C4-2B (cell line): Measurements from ENCODE around the gene LYRM4.
"Not testable (repeated sequence)": the region's sequence is repeated elsewhere in the genome, so short reads cannot be mapped to it uniquely, and the experiment has no call there.

ENCODE experiments used
- H3K27ac ChIP-seq: fragments of 450-650 bp; 2 replicates; pipeline ENCODE4 v1.5.1; 2017
- ZFX ChIP-seq: fragments of 450-650 bp; IDR thresholded peaks from 2 replicates; pipeline ENCODE4 v1.6.1; 2017
- TF ChIP-seq, protein P1 (sequence below): fragments of 450-650 bp; conservative IDR thresholded peaks from 2 replicates; pipeline ENCODE4 v1.5.1; 2017; ENCODE audit warnings: mild to moderate bottlenecking

LYRM4 gene

DNA sequence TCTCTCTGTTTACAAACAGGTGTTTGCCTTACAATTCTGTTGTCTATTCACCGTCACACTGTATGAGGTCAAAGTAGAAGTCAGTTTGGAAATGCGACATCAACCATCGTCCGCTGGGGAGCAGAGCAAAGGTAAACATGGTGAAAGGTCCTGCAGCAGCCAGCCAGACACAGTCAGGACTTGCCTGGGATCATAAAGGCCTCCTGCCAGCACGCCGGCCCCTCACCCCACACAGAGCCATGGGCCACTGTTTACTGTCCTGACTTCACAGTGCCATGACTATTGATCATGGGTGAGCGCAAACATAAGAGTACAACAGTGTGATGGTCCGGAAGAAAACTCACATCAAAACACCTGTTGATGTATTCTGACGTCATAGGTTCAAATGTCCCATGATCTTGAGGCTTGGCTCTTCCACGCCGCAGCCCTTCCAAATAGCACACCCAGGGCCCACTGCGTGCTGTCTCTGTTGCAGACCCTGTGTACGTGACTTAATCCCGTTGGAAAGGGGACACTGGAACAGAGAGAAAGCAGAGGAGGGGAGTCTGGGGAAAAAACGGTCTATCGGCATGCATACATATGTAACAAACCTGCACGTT lies 192.5 kb downstream of the LYRM4 start:
- no peak overlapping the region for H3K27ac ChIP-seq
- TF ChIP-seq, protein P1, sequence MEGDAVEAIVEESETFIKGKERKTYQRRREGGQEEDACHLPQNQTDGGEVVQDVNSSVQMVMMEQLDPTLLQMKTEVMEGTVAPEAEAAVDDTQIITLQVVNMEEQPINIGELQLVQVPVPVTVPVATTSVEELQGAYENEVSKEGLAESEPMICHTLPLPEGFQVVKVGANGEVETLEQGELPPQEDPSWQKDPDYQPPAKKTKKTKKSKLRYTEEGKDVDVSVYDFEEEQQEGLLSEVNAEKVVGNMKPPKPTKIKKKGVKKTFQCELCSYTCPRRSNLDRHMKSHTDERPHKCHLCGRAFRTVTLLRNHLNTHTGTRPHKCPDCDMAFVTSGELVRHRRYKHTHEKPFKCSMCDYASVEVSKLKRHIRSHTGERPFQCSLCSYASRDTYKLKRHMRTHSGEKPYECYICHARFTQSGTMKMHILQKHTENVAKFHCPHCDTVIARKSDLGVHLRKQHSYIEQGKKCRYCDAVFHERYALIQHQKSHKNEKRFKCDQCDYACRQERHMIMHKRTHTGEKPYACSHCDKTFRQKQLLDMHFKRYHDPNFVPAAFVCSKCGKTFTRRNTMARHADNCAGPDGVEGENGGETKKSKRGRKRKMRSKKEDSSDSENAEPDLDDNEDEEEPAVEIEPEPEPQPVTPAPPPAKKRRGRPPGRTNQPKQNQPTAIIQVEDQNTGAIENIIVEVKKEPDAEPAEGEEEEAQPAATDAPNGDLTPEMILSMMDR: no peak
- TF ChIP-seq ZFX: no peak

DNA sequence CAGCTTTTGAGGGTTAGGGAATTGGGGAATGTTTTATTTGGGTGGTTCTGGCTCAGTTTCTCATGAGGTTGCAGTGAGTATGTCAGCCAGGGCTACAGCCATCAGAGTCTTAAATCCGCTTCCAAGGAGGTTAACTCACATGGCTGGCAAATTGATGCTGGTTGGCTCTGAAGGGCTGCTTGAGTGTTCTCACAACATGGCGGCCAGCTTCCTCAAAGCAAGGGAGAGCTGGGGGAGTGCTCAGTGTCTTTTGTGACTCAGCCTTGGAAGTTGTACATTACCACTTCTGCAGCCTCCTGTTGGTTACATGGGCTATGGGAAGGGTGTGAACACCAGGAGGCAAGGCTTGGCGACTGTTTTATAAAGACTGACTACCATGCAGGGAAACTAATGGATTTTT lies 193.4 kb downstream of the LYRM4 start:
- H3K27ac ChIP-seq: no peak overlapping the region
- no peak for TF ChIP-seq ZFX
- TF ChIP-seq, protein P1: no peak

DNA sequence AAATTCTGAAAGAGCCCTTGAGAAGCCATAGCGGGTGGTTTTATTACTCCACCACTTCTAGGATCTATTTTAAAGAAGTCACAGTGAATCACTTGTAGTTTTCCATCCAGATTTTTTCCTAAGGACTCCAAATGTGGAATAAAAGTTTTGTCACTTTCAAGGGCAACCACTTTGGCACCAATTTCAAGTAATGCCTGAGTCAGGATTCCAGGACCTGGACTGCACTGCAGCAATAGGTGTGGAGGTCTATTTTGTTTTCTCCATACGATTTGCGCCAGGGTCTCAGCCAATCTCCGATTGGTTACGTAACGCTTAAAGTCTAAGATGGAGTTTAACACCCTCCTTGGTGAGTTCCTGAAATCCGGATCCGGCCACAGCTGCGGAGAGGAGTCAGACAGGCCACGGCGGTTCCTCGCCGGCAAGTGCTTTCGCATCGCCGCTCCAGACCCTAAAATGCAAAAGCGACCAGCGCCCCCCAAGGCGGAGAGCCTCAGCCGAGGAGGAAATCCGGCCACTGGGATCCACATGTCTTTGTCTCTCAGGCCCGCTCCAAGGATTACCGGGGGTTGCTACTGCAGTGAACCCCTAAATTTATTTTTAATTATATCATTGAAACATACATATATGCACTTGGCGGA lies 194.2 kb downstream of the LYRM4 start:
- no peak for TF ChIP-seq ZFX
- TF ChIP-seq, protein P1: no peak
- no peak overlapping the region for H3K27ac ChIP-seq

DNA sequence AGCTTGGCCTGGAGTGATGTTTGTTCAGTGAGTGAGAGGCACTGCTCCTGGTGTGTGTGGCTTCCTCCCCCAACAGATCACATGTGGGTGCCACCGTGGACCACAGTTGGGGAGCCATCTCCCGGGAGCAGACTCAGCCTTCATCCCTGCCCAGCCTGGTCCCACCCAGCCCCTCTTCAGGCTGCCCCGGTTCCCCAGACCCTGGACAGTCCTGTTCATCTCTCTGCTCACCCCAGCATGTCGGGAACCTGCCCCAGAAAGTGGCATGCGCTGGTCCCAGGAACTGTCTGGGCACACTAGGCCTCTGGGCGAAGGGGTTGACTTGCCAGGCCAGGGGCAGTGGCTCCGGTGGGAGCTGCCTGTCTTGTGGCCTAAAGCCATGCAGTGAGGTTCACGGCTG lies 197.1 kb downstream of the LYRM4 start:
- no peak overlapping the region for H3K27ac ChIP-seq
- TF ChIP-seq ZFX: no peak
- TF ChIP-seq, protein P1: no peak

DNA sequence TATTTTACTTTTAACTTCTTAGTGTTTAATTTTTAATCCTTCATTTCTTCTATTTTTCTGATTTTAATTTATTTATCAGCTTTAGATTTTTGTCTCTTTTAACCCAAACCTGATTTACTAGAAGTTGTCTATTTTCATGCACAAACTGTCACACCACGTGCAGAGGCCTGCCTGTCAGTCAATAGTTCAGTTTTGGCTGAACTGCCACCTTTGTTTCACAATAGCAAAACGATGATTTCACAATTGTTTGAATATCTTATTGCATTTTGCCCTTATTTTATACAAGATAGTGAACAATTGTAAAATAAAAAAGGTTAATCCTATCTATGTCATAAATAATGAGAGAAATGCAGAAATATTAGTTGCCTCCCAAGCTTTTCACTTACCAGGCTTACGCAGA lies 199.6 kb downstream of the LYRM4 start:
- no peak overlapping the region for H3K27ac ChIP-seq
- TF ChIP-seq ZFX: no peak
- TF ChIP-seq, protein P1: no peak

DNA sequence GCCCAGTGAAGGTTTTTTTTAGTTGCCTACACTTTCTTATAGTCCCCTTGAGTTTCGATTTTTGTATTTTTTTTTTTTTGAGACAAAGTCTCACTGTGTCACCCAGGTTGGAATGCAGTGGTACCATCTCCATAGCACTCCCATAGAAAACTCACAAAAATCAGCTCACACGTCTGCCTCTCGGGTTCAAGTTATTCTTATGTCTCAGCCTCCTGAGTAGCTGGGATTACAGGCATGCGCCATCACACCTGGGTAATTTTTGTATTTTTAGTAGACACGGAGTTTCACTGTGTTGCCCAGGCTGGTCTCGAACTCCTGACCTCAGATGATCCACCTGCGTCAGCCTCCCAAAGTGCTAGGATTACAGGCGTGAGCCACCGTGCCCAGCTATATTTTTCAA lies 200.3 kb downstream of the LYRM4 start:
- H3K27ac ChIP-seq: not testable (repeated sequence)

DNA sequence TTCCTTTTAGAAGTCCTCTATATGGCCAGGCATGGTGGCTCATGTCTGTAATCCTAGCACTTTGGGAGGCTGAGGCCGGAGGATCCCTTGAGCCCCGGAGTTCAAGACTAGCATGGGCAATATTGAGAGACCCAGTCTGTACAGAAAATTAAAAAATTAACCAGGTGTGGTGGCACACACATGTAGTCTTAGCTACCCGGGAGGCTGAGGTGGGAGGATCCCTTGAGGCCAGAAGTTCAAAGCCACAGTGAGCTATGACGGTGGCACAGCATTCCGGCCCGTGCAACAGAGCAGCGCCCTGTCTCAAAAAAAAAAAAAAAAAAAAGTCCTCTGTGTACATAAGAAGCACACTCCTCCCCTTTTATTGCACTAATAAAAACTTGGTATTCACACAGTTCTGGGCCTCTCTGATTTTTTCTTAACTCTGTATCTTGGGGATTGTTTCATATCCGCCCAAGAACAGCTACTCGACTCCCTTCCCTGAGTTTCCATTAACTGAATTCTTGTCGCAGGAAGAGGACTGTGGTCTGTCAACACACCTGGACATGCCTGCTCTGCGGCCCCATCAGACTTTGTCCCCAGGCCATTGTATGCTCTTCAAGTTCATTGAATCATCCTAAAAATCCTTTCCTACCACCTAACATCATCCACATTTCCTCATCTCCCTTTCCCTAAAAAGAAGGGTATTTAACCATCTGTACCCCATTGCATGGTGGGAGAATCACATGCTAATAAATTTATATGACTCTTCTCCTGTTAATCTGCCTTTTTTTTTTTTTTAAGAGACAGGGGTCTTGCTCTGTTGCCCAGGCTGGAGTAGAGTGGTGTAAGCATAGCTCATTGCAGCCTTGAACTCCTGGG lies 201.5 kb downstream of the LYRM4 start:
- H3K27ac ChIP-seq: no peak overlapping the region
- TF ChIP-seq, protein P1: no peak
- no peak for TF ChIP-seq ZFX
